OCI-M1 (cell line): ENCODE data around the gene MMUT.
"Not testable (repeated sequence)": the region's sequence is repeated elsewhere in the genome, so short reads cannot be mapped to it uniquely, and the experiment has no call there.

Source experiments
- DNase-seq: peaks from one replicate; lab custom pipeline; 2025; lab: John Stamatoyannopoulos, UW

The MMUT gene

DNA sequence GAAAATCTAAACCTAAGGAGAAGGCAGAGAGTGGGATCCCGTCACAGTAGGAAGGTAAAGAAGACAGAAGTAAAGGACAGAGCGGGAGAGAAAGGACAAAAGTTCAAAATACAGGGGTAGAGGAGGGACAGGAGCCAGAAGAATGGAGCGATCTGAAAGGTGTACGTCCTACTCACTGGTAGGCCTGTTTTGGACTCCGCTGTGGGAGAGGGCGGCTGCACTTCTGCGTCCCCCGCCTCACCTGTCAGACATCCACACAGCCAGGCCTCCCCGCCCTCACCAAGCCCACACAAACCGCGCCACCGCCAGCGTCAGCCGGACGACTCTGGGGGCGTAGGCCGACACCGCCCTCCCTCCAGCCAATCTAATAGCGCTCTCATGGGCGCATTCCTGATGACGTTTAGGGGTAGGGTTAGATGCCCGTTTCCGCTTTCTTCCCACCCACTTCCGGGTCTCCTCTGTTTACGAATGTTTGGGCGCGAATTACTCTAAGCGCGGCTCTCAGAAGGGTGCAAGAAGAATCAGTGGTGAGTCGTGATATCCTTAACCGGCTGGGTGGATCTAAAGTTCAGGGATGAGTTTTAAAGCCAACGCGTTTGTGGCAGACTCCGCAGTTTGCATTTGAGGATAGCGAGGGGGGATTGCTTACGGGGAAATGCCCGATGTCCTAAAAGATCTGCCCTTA, at the start of gene MMUT, which contains the start of gene CENPQ:
MMUT (minus strand) TSS at position 327 of the 685 bp plus-strand sequence. CDS start 3,787 bp downstream, outside the sequence.
CENPQ (plus strand) TSS at position 444 of the 685 bp plus-strand sequence. CDS start 6,807 bp downstream, outside the sequence.
- peak; percentile 98 for DNase-seq

DNA sequence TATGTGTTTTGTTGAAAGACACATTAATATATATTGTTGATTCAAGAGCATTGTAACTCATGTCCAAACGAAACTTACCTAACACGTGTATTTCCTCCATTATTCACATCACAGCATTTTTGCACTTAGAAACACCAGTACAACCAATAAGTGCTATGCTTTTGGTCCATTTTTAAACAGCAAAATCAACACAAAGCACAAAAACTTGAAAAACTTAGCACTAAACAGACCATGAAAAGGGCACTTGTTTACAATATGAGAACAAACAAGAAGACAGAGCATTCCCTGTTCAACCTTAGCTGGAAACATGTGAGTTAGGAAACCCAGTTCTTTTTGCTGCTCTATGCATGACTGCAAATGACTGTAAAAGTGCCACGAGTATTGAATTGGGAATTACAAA, 46.3 kb upstream of the MMUT start:
- no peak for DNase-seq

DNA sequence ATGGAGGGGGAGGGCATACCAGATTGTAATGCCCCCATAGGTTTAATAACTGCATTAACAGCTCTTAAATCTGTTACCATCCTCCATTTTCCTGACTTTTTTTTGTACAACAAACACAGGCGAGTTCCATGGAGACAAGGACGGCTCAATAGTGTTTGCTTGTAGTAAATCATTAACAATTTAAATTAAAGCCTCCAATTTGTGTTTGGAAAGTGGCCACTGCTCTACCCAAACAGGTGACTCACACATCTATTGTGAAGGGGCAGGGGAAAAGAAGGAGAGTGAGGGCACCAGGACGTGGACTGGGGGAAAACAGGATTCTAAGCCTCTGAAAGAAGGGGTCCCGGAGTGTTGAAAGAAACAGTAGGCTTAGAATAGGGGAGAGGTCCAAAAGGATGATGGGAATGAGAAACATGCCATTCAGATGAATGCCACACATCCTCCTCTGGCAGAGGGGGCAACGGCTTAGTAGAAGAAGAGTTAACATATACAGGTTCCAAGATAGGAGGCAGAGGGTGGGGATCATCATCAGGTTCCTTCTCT, 43.6 kb upstream of the MMUT start:
- DNase-seq: no peak

DNA sequence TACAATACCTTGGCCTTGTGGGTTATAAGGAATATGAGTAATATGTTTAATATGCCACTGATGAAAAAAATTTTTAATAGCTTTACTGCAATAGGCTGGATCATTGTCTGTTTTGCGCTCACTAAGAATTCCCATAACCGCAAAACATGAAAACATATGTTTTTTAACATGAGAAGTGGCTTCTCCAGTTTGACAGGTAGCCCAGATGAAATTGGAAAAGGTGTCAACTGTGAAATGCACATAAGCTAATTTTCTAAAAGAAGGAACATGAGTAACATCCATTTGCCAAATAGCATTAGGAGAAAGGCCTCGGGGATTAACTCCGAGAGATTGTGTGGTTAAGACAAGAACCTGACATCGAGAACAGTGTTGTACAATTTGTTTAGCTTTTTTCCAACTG, 41.6 kb upstream of the MMUT start:
- no peak for DNase-seq

DNA sequence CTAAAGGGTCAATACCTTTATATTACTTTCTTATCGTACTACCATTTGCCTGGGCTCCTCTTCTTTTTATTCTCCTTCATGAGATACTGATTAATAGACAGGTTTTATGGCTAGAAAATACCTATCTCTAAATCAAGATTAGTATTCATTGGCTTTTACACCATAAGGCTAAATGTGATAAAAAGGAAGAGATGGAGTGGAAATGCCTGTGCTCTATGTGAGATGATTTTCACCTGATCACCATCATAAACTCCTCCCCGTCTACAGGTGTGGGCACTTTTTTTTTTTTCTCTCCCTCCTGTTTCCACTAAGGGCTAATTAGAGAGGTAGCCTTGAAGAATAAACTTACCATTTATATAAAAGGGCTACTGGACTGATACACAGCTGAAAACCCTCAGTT, 36.6 kb upstream of the MMUT start, which contains the start of gene GLYATL3:
GLYATL3 (plus strand) TSS at position 301 of the 400 bp plus-strand sequence. CDS start 12,068 bp downstream, outside the sequence.
- DNase-seq: no peak

DNA sequence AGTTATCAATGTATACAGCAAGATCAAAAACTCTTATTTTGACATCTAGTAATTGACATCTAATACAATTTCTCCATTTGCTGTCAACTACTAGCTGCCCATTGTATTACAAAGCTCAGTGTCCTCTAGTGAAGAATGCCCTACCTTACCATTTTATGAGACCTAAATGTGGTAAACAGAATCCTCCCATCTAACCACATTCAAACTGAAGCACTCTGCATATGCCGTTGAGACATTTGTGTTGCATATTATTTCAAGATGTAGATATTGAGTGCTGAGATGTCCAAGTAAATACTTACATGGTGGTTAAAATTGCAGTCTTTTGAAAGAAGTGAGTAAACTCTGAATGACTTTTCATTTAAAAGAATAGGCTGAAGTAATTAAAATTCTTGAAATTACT, 36.1 kb upstream of the MMUT start:
- peak; percentile 24 for DNase-seq

DNA sequence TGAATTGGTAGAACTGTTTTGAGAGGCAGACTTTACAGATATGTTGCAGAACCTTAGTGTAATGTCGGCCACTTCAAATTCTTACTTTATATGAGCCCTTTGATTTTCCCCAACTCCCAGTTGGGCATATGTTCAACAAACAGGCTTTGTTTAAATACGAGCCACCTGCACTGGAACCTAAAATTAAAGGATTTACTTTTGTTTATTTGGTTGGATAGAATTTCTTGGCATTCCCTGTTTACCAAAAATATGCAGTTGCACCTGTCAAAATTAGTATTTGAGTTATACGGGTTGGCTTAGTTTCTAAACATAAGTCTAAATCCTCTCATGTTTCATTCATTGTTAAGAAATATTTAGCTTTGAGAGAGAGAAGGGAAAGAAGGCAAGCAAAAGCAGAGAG, 34.3 kb upstream of the MMUT start:
- DNase-seq: no peak

DNA sequence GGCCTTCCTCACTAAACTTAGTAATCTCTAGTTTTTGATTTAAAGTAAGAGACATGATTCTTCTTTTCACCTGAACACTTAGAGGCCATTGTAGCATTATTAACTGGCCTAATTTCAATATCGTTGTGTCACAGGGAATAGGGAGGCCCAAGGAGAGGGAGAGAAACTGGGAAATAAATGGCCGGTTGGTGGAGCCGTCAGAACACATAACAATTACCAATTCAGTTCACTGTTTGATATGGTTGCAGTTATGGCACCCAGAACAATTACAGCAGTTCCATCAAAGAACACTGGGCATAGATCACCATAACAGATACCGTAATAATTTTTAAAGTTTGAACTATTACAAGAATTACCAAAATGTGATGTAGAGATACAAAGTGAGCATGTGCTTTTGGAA, 27.6 kb upstream of the MMUT start:
- DNase-seq: no peak

DNA sequence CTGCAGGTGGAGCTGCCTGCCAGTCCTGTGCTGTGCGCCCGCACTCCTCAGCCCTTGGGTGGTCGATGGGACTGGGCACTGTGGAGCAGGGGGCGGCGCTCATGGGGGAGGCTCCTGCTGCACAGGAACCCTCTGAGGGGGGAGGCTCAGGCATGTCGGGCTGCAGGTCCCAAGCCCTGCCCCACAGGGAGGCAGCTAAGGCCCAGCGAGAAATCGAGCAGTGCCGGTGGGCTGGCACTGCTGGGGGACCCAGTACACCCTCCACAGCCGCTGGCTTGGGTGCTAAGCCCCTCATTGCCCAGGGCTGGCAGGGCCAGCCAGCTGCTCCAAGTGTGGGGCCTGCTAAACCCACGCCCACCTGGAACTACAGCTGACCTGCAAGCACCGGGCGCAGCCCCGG, 20.3 kb upstream of the MMUT start:
- not testable (repeated sequence) for DNase-seq

DNA sequence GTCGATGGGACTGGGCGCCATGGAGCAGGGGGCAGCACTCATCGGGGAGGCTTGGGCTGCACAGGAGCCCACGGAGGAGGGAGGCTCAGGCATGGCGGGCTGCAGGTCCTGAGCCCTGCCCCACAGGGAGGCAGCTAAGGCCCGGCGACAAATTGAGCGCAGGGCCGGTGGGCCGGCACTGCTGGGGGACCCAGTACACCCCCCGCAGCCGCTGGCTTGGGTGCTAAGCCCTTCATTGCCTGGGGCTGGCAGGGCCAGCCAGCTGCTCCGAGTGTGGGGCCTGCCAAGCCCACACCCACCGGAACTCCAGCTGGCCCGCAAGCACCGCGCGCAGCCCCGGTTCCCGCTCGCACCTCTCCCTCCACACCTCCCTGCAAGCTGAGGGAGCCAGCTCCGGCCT, 18.8 kb upstream of the MMUT start:
- DNase-seq: not testable (repeated sequence)

DNA sequence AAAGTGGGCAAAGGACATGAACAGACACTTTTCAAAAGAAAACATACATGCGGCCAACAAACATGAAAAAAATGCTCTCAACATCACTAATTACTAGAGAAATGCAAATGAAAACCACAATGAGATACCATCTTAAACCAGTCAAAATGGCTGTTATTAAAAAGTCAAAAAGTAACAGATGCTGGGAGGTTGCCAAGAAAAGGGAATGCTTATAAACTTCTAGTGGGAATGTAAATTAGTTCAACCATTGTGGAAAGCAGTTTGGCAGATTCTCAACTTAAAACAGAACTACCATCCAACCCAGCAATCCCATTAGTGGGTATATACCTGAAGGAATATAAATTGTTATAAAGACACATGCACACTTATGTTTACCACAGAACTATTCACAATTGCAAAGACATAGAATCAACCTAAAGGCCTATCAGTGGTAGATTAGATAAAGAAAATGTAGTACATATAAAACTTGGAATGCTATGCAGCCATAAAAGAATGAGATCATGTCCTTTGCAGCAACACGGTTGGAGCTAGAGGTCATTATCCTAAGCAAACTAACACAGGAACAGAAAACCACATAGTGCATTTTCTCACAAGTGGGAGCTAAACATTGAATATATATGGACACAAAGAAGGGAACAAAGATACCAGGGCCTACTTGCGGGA, 16.4 kb upstream of the MMUT start:
- DNase-seq: no peak

DNA sequence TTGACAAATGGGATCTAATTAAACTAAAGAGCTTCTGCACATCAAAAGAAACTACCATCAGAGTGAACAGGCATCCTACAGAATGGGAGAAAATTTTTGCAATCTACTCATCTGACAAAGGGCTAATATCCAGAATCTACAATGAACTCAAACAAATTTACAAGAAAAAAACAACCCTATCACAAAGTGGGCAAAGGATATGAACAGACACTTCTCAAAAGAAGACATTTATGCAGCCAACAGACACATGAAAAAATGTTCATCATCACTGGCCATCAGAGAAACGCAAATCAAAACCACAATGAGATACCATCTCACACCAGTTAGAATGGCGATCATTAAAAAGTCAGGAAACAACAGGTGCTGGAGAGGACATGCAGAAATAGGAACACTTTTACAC, 13.5 kb upstream of the MMUT start:
- not testable (repeated sequence) for DNase-seq

DNA sequence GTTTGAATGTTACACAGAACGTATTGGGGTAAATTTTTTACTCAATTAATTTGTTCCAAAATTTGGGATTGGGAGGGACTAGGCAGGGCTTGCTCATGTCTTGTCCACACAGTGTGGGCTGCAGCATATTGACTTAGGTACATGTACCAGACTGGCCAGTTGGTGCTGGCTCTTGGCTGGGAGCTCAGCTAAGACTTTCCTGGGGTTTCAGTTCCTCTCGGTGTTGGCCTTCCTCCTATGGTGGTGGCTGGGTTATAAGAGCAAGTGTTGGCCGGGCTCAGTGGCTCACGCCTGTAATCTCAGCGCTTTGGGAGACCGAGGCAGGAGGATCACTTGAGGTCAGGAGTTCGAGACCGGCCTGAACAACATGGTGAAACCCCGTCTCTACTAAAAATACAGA, 5.0 kb upstream of the MMUT start:
- DNase-seq: no peak

DNA sequence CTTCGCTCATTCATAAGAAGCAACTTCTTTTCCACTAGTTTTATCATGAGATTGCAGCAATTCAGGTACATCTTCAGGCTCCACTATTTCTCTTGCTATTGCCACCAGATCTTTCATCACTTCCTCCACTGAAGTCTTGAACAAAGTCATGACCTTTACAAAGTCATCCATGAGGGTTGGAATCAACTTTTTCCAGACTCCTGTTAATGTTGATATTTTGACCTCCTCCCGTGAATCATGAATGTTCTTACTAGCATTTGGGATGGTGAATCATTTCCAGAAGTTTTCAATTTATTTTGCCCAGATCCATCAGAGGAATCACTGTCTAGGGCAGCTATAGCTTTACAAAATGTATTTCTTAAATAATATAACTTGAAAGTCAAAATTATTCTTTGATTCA, 1.6 kb upstream of the MMUT start:
- no peak for DNase-seq

DNA sequence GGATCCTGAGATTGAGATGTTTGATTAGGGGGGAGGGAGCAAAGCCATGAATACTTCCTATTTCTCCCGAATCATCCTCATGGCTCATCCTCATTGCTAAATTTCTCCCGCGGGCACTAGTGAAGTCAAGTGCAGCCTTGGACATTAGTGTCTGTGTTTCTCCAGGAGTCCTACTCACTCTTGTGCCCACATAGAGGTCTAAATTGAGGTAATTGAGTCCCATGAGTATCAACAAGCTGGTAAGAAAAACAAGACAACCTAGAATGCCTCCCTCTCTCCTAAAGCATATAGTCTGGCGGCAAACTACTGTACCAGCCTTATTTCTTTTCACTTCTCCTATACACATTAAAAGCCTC, 537 bp upstream of the MMUT start:
- no peak for DNase-seq

DNA sequence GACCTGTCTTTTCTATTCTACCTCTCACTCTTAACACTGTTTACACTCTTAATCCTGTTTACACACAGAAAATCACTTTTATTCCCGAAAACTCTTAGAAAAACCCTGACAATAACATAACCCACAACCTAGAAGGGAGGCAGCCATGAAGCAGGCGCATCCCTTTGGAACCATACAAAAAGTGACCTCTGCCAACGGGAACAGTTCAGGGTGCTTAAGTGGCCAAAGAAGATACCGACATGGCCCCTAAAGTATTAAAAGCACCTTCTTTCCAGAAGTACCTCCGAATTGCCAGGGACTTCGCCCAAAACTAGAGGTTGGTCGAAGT, 490 bp downstream of the MMUT start:
- DNase-seq: no peak

DNA sequence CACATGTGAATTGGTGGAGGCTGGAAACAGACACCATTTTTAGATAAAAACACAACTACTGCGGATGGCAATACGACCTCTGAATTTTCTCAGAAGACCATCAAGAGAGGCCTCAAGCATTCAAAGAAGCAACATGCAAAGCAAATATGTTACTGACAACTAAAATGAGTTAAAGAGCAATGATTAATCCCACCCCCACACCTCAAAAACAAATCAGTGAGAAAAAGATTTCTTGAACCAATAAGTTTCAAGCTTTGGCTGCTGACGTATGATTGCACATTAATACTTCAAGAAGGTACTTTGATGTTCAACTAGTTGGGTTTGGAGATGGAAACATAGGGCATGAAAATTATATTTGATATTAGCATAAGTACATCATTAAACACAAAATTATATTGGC, 982 bp downstream of the MMUT start:
- DNase-seq: peak; percentile 36

DNA sequence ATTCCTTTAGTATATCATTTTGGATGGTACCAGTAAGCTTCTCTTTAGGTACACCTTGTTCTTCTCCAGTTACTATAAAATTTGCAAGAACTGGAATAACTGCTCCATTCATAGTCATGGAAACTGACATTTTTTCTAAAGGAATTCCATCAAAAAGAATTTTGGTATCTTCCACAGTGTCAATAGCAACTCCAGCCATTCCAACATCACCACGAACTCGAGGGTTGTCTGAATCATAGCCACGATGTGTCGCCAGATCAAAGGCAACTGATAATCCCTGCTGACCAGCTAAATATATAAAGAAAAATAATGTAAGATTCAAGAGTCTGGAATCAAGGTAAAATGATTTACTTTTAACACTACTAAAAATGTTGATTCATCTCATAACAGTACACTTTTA, 5.3 kb downstream of the MMUT start:
- no peak for DNase-seq

DNA sequence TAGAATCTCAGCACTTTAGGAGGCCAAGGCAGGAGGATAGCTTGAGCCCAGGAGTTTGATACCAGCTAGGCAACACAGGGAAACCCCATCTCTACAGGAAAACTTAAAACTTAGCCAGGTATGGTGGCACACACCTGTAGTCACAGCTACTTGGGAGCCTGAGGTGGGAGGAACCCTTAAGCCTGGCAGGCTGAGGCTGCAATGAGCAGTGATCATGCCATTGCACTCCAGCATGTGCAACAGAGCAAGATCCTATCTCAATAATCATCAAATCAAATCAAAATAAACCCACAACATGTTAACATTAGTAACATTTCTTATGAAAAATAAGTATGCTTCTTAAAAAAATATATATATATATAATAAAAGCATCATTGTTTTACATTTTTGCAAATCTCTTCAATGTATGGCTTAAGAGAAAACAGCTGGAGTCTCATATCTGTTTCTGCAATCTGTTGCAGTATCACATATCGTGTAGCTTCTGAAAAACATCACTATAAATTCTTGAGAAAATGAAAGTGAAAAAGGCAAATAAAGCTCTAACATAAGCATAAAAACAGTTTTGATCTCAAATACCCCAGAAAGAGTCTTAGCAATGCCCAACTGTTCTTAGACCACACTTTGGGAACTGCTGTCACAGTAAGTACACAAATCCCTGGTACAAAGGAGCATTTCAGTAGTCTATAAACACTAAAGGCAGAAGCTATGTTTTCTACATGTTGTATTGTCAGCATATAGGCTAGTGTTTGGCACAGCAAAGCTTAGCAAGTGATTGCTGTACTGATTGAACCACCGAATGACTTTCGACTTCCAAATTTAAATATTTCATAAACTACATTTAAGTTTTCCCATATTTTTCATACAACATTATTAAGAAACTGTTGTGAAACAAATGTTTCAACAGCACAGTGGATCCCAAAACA, 8.0 kb downstream of the MMUT start:
- DNase-seq: peak; percentile 20

DNA sequence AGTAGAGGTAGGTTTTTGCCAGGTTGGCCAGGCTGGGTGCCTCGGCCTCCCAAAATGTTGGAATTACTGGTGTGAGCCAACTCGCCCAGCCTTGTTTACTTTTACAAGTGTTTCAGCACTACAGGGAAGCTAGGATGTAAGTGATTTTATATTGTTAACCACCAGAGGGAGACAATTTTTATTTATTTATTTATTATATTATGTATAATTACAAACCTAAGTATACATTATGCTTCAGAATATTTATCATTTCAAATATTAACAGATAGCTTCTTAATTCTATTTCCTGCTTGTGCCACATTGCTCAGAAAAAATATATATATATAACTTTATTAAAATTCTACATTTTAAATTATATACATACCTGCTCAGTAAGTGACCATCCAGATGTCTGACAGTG, 9.8 kb downstream of the MMUT start:
- peak; percentile 31 for DNase-seq

DNA sequence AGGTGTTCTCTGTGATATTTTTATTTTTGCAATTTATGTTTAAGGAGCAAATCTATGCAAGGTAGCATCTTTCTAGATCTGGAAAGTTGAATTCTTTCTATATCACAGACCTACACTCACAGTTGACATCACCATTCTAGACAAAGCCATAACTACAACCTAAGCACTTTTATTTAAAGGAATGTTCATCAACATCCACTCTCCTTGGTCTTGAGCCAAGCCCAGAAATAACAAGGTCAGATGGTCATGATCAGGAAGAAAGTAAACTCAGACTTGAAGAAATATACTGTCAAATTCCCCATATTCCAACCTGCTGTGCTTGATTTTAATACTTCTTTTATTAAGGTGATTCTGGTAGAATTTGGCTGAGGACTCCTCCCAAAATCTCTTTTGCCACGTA, 32.2 kb downstream of the MMUT start:
- DNase-seq: no peak

DNA sequence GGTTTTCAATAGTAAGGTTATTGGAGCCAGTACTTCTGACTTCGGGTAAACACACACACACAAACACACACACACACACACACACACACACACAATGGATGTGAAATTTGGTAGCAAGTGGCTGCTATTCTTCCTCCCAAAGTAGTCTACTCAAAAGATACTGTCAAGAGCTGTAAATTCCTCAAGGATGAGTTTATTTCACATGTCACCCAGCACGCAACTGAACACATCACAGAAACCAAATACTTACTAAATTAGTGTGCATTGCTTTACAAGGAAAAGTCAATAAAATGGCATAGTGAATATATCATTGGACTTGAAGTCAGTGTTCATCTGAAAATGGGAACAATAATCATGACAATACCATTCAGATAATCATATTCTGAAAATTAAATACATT, 32.9 kb downstream of the MMUT start:
- DNase-seq: no peak

DNA sequence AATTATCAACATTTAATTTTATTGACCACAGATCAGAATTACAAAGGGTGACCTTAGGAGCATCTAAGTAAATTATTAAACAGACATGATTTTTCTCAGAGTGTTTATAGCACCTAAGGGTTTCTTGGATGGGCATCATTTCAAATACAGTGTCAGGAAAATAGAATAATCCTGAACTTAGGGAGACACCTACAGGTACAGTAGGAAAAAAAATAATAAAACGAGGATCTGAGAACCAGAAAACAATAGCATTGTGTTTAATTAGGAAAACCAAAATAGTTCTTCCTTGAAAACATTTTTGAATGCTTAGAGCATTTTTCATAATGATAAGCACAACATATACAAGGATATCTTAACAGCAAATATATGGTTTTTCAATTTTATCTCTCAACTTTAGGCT, 39.2 kb downstream of the MMUT start:
- DNase-seq: peak; percentile 52
